A673 (cell line): ENCODE results near the gene C19orf47.

Source experiments
- CTCF ChIP-seq: fragments of 300-800, 200-600 bp; sonication (generic); conservative IDR thresholded peaks from 2 replicates; pipeline ENCODE4 v1.5.1; 2017; ENCODE audit warnings: low read depth, mild to moderate bottlenecking, antibody characterized with exemption, low read length, moderate library complexity, mixed read lengths
- EZH2 ChIP-seq: fragments of 200-600 bp; sonication (generic); IDR thresholded peaks from 2 replicates; pipeline ENCODE4 v1.6.1; 2017; ENCODE audit warnings: borderline replicate concordance, low read depth, mild to moderate bottlenecking, mixed read lengths, antibody characterized with exemption, low read length; ENCODE audit not compliant: poor library complexity, severe bottlenecking

GRCh38 chr19:40365613-40366401, 17.6 kb upstream of the C19orf47 start:
- TF ChIP-seq CTCF = no peak
- TF ChIP-seq EZH2 = no peak
